Measurements from ENCODE around the gene TEDC1. TPM values are rescaled to one million over a fixed set of nuclear protein-coding genes. Genes with fewer than 3 reads are reported as not detected.
A peak's percentile ranks its signal among the peaks of the same experiment; 100 is the strongest.

The TEDC1 gene
- total and polyA plus RNA-seq, 7 donors: 0.95 to 5.2 (median 1.9) TPM

GRCh38 chr14:105456736-105457617, 34.1 kb upstream of the TEDC1 start:
- peak; percentile 15 to 64 (median 42) for ATAC-seq
- WGBS, 3 donors: 69 to 75% (median 71%) methylated on average over 22 of the region's 22 CpGs

GRCh38 chr14:105458010-105458409, 33.0 kb upstream of the TEDC1 start:
- Histone ChIP-seq H3K36me3 (ENCODE audit: insufficient read depth in 1 of 2, low read depth in 1 of 2) (peaks cover 6 to 80% of the 10 kb centered on the region in 2 donors), H3K9me3 (no peaks in the 10 kb centered on the region), H3K4me3 (no peak overlapping the region), H3K27ac (no peak overlapping the region), H3K4me1 (no peaks in the 10 kb centered on the region), H3K27me3 (ENCODE audit: insufficient read depth in 3 of 3, low read length in 2 of 3) (no peaks in the 10 kb centered on the region)
- no peak for TF ChIP-seq CTCF (IDR thresholded peaks at IDR 0.05)
- DNase-seq: no peak
- no peak for ATAC-seq
- intact Hi-C loops (cut with DNase I): no loop called here
- 86 to 96% (median 89%) methylated on average over 16 to 18 of the region's 18 CpGs for WGBS, 3 donors

More at GRCh38 chr14:105456736-105457617, 34.1 kb upstream of the TEDC1 start:
- intact Hi-C loops (cut with DNase I): no loop called here
- TF ChIP-seq CTCF (IDR thresholded peaks at IDR 0.05): no peak
- no peaks in the 10 kb centered on the region for H3K27me3 ChIP-seq (ENCODE audit: insufficient read depth in 3 of 3, low read length in 2 of 3)
- DNase-seq: no peak
- peaks cover 6 to 80% of the 10 kb centered on the region in 2 donors for H3K36me3 ChIP-seq (ENCODE audit: insufficient read depth in 1 of 2, low read depth in 1 of 2)
- H3K4me3 ChIP-seq: no peak overlapping the region
- H3K9me3 ChIP-seq: no peaks in the 10 kb centered on the region
- H3K4me1 ChIP-seq: no peaks in the 10 kb centered on the region
- no peak overlapping the region for H3K27ac ChIP-seq

- Histone ChIP-seq H3K27me3 (ENCODE audit: insufficient read depth in 3 of 3, low read length in 2 of 3) (no peaks in the 10 kb centered on the region), H3K9me3 (no peaks in the 10 kb centered on the region), H3K4me3 (no peak overlapping the region), H3K36me3 (ENCODE audit: insufficient read depth in 1 of 2, low read depth in 1 of 2) (peaks cover 10 to 80% of the 10 kb centered on the region in 2 donors), H3K27ac (no peak overlapping the region), H3K4me1 (no peaks in the 10 kb centered on the region)
- DNase-seq (no peak), ATAC-seq (no peak)
- no peak for TF ChIP-seq CTCF (IDR thresholded peaks at IDR 0.05)
- intact Hi-C loops (cut with DNase I): no loop called here
- WGBS, 3 donors: 82 to 84% (median 84%) methylated on average over 13 to 14 of the region's 14 CpGs
Observed at GRCh38 chr14:105458571-105458970, 32.5 kb upstream of the TEDC1 start.

- Histone ChIP-seq H3K27me3 (ENCODE audit: insufficient read depth in 3 of 3, low read length in 2 of 3) (no peaks in the 10 kb centered on the region), H3K4me1 (peaks cover under 1% of the 10 kb centered on the region), H3K9me3 (no peaks in the 10 kb centered on the region), H3K4me3 (no peak overlapping the region), H3K27ac (no peak overlapping the region), H3K36me3 (ENCODE audit: insufficient read depth in 1 of 2, low read depth in 1 of 2) (peaks cover 11 to 80% of the 10 kb centered on the region in 2 donors)
- ATAC-seq: no peak
- TF ChIP-seq CTCF (IDR thresholded peaks at IDR 0.05): no peak
- no peak for DNase-seq
- 92 to 96% (median 96%) methylated on average over 13 to 17 of the region's 17 CpGs for WGBS, 3 donors
- intact Hi-C loops (cut with DNase I): no loop called here
Observed at GRCh38 chr14:105460116-105460515, 30.9 kb upstream of the TEDC1 start.
